Measurements from ENCODE around the gene GRAMD4. TPM values are rescaled to one million over a fixed set of nuclear protein-coding genes. Genes with fewer than 3 reads are reported as not detected.

GRAMD4 gene
- polyA plus RNA-seq, 2 of the 4 experiments (the other 2 are of a cell fraction): 7.7 to 13.1 TPM

DNA sequence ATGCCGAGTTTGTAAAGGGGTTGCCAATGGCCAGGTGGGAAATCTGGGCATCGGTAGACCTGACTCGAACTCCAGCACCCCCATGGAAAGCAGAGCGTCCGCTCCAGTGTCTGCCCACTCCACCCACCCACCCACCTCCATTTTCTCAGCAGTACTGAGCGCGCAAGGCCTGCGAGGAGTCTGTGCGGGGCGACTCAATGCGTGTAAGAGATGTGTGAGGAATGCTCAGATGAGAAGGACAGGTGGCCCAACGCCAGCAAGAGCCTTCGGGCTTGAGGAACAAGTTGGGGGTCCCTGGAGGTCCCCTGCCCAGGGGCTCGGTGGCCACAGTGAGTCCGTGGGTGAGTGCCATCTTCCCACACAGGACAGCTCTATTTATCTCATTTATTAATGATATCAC is 67.3 kb downstream of the GRAMD4 start:
- Histone ChIP-seq H3K27ac (no peak overlapping the region), H3K4me2 (no peak overlapping the region), H3K9me3 (no peaks in the 10 kb centered on the region), H3K4me1 (no peaks in the 10 kb centered on the region), H3K4me3 (no peak overlapping the region)
- ATAC-seq (no peak), DNase-seq (ENCODE audit: low read depth in 1 of 2, low spot score in 1 of 2) (no peak), FAIRE-seq (no peak)
- 84% methylated on average over 13 of the region's 15 CpGs for WGBS (ENCODE audit: missing lambda C conversion rate)
- CTCF ChIA-PET: no interaction called here
- TF ChIP-seq, protein P1, sequence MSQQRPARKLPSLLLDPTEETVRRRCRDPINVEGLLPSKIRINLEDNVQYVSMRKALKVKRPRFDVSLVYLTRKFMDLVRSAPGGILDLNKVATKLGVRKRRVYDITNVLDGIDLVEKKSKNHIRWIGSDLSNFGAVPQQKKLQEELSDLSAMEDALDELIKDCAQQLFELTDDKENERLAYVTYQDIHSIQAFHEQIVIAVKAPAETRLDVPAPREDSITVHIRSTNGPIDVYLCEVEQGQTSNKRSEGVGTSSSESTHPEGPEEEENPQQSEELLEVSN (IDR thresholded peaks at IDR 0.05; ENCODE audit: borderline replicate concordance, low read depth): no peak
- TF ChIP-seq ZNF302 (CRISPR knock-in tag; IDR thresholded peaks at IDR 0.05): no peak
- no peak for TF ChIP-seq ESRRA (IDR thresholded peaks at IDR 0.05; ENCODE audit: borderline replicate concordance, low read length)
- TF ChIP-seq MAFK (IDR thresholded peaks at IDR 0.05; ENCODE audit: partially characterized antibody): no peak
- TF ChIP-seq ZC3H11A (IDR thresholded peaks at IDR 0.05): no peak
- POLR2A ChIA-PET: no interaction called here

DNA sequence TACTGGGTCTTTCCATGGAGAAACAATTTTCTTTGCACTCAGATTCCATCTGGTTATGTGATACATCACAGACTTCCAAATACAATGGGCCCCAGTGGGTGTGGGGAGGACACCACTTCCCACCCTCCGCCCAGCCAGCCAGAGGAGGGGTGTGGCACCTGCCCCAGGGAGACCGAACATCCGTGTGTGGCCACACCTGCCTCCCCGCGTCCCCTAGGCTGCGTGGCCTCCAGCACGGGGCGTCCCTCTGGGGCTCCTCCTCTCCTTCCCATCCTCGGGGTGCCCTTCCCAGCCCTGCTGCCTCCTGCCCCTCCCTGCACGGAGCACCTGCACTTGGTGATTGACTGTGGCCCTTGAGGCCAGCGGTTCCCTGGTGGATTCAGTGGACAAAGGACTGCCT is 68.8 kb downstream of the GRAMD4 start:
- WGBS (ENCODE audit: missing lambda C conversion rate): 85% methylated on average over 10 of the region's 11 CpGs
- POLR2A ChIA-PET: no interaction called here

DNA sequence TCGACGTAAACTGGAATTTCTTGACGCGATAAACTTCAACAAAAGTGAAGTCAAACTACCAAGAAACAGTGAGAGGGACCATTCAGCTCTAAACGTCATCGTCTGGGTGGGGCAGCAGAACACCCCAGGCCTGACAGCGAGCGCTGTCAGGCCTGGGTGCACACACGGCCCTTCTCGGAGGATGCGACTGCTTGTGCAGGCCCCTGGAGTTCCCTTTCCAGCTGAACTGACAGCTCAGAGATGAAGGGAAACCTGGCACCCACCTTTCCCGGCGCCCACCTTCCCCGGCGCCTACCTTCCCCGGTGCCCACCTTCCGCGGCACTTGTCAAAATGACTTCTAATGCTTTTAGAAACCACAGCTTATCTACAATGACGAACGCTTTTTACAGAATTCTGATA is 70.0 kb downstream of the GRAMD4 start:
- FAIRE-seq: no peak
- TF ChIP-seq ZSCAN20 (CRISPR knock-in tag; IDR thresholded peaks at IDR 0.05): no peak
- TF ChIP-seq, protein P2, sequence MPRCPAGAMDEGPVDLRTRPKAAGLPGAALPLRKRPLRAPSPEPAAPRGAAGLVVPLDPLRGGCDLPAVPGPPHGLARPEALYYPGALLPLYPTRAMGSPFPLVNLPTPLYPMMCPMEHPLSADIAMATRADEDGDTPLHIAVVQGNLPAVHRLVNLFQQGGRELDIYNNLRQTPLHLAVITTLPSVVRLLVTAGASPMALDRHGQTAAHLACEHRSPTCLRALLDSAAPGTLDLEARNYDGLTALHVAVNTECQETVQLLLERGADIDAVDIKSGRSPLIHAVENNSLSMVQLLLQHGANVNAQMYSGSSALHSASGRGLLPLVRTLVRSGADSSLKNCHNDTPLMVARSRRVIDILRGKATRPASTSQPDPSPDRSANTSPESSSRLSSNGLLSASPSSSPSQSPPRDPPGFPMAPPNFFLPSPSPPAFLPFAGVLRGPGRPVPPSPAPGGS (IDR thresholded peaks at IDR 0.05): no peak
- Histone ChIP-seq H3K9me3 (no peaks in the 10 kb centered on the region), H3K27ac (no peak overlapping the region), H3K4me1 (no peaks in the 10 kb centered on the region), H3K4me3 (no peak overlapping the region), H3K4me2 (no peak overlapping the region)
- DNase-seq (ENCODE audit: low read depth in 1 of 2, low spot score in 1 of 2): no peak
- ChIA-PET POLR2A (no interaction called here), CTCF (interaction anchor here (1.1 to 1.3 kb wide), 2 partner anchors 68 to 322 kb away, joined by 3 to 4 read pairs; no protein-coding TSS in a partner anchor)
- no peak for ATAC-seq
- WGBS (ENCODE audit: missing lambda C conversion rate): 96% methylated on average over 20 of the region's 20 CpGs

More for the DNA sequence above, 68.8 kb downstream of the GRAMD4 start:
- no peak for ATAC-seq
- no peaks in the 10 kb centered on the region for H3K9me3 ChIP-seq
- CTCF ChIA-PET: no interaction called here
- no peak overlapping the region for H3K27ac ChIP-seq
- no peak overlapping the region for H3K4me2 ChIP-seq
- H3K4me1 ChIP-seq: no peaks in the 10 kb centered on the region
- TF ChIP-seq FOXS1 (CRISPR knock-in tag; IDR thresholded peaks at IDR 0.05) (no peak), MYC (IDR thresholded peaks at IDR 0.05; ENCODE audit: borderline replicate concordance, low read length) (no peak), SREBF2 (IDR thresholded peaks at IDR 0.05) (no peak), ZC3H11A (IDR thresholded peaks at IDR 0.05) (no peak), GATA3 (IDR thresholded peaks at IDR 0.05; ENCODE audit: borderline replicate concordance) (no peak), TP53 (CRISPR knock-in tag; IDR thresholded peaks at IDR 0.05) (no peak), CEBPB (IDR thresholded peaks at IDR 0.05) (no peak), POLR2A (IDR thresholded peaks at IDR 0.05; ENCODE audit: low read length) (no peak), FOSL2 (IDR thresholded peaks at IDR 0.05) (no peak), FOSL2 (CRISPR knock-in tag; IDR thresholded peaks at IDR 0.05) (no peak), ZFP36 (IDR thresholded peaks at IDR 0.05; ENCODE audit: borderline replicate concordance, partially characterized antibody) (no peak)
- TF ChIP-seq, protein P3, sequence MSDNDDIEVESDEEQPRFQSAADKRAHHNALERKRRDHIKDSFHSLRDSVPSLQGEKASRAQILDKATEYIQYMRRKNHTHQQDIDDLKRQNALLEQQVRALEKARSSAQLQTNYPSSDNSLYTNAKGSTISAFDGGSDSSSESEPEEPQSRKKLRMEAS (IDR thresholded peaks at IDR 0.05): no peak
- H3K4me3 ChIP-seq: no peak overlapping the region
- no peak for DNase-seq (ENCODE audit: low read depth in 1 of 2, low spot score in 1 of 2)
- FAIRE-seq: no peak

DNA sequence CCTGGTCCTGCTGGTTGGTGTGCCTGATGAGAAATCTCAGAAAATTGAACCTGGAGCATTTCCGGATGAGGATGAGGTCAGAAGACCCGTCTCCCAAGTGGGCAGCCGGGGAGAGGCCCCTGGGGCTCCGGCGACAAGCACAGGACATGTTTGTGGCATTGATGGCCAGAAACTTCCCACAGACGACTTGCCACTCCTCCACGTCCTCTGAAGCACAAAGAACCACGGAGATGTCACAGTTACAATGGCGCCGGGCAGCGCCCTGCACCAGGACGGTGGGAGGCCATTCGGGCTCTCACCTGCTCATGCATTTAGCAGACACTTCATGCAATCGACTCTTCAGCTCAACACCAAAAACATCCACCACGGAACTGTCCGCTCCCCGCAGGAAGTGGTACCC is 71.4 kb downstream of the GRAMD4 start:
- no peak for ATAC-seq
- POLR2A ChIA-PET: no interaction called here
- Histone ChIP-seq H3K4me2 (no peak overlapping the region), H3K4me1 (no peaks in the 10 kb centered on the region), H3K9me3 (no peaks in the 10 kb centered on the region), H3K27ac (no peak overlapping the region), H3K4me3 (no peak overlapping the region)
- 92% methylated on average over 9 of the region's 17 CpGs for WGBS (ENCODE audit: missing lambda C conversion rate)
- CTCF ChIA-PET: interaction anchor here (0.6 kb wide), 1 partner anchor 107 kb away, joined by 3 read pairs; no protein-coding TSS in a partner anchor
- no peak for DNase-seq (ENCODE audit: low read depth in 1 of 2, low spot score in 1 of 2)
- FAIRE-seq: no peak
- no peak for TF ChIP-seq KDM1A (IDR thresholded peaks at IDR 0.05; ENCODE audit: low read depth)
- TF ChIP-seq, protein P4, sequence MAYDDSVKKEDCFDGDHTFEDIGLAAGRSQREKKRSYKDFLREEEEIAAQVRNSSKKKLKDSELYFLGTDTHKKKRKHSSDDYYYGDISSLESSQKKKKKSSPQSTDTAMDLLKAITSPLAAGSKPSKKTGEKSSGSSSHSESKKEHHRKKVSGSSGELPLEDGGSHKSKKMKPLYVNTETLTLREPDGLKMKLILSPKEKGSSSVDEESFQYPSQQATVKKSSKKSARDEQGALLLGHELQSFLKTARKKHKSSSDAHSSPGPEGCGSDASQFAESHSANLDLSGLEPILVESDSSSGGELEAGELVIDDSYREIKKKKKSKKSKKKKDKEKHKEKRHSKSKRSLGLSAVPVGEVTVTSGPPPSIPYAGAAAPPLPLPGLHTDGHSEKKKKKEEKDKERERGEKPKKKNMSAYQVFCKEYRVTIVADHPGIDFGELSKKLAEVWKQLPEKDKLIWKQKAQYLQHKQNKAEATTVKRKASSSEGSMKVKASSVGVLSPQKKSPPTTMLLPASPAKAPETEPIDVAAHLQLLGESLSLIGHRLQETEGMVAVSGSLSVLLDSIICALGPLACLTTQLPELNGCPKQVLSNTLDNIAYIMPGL (CRISPR knock-in tag; IDR thresholded peaks at IDR 0.05; ENCODE audit: borderline replicate concordance): no peak
- TF ChIP-seq ZFP36 (IDR thresholded peaks at IDR 0.05; ENCODE audit: borderline replicate concordance, partially characterized antibody): no peak
- TF ChIP-seq, protein P5, sequence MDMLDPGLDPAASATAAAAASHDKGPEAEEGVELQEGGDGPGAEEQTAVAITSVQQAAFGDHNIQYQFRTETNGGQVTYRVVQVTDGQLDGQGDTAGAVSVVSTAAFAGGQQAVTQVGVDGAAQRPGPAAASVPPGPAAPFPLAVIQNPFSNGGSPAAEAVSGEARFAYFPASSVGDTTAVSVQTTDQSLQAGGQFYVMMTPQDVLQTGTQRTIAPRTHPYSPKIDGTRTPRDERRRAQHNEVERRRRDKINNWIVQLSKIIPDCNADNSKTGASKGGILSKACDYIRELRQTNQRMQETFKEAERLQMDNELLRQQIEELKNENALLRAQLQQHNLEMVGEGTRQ (IDR thresholded peaks at IDR 0.05): no peak
- TF ChIP-seq, protein P3 (IDR thresholded peaks at IDR 0.05): no peak
- TF ChIP-seq SMC3 (IDR thresholded peaks at IDR 0.05): no peak
- TF ChIP-seq CHD4 (IDR thresholded peaks at IDR 0.05; ENCODE audit: borderline replicate concordance): no peak
- no peak for TF ChIP-seq CBX8 (IDR thresholded peaks at IDR 0.05)
- TF ChIP-seq, protein P2 (IDR thresholded peaks at IDR 0.05): no peak
- no peak for TF ChIP-seq NPAS2 (CRISPR knock-in tag; IDR thresholded peaks at IDR 0.05; ENCODE audit: borderline replicate concordance)
- no peak for TF ChIP-seq FOSB (CRISPR knock-in tag; IDR thresholded peaks at IDR 0.05)
- no peak for TF ChIP-seq PHF8 (IDR thresholded peaks at IDR 0.05; ENCODE audit: borderline replicate concordance, low read depth)
